Parathyroid adenoma (tissue), 2 donors: ENCODE measurements around the gene RHOH.
"Not testable (repeated sequence)": the region's sequence is repeated elsewhere in the genome, so short reads cannot be mapped to it uniquely, and the experiment has no call there.

ENCODE experiments used
- H2AFZ ChIP-seq: fragments of 300-600 bp; sonication (generic); one replicate; pipeline ENCODE4 v1.7.0; 2017; ENCODE audit warnings: antibody characterized with exemption, mild to moderate bottlenecking
- H3K27ac ChIP-seq: fragments of 300-600 bp; sonication (generic); one replicate; pipeline ENCODE4 v1.7.0; 2017
- H3K27me3 ChIP-seq: fragments of 300-600 bp; sonication (generic); one replicate; pipeline ENCODE4 v1.7.0; 2017; ENCODE audit warnings: low read length; ENCODE audit not compliant: control insufficient read depth, insufficient read depth
- H3K36me3 ChIP-seq: fragments of 300-600 bp; sonication (generic); one replicate; pipeline ENCODE4 v1.7.0; 2017; ENCODE audit warnings: low read length; ENCODE audit not compliant: control insufficient read depth, insufficient read depth
- H3K4me1 ChIP-seq: fragments of 300-600 bp; sonication (generic); one replicate; pipeline ENCODE4 v1.7.0; 2017; ENCODE audit warnings: control low read depth
- H3K4me2 ChIP-seq: fragments of 300-600 bp; sonication (generic); one replicate; pipeline ENCODE4 v1.7.0; 2017; ENCODE audit warnings: low read length
- H3K4me3 ChIP-seq: fragments of 300-600 bp; sonication (generic); one replicate; pipeline ENCODE4 v1.7.0; 2017; ENCODE audit warnings: low read depth, low read length
- H3K79me2 ChIP-seq: fragments of 300-600 bp; sonication (generic); one replicate; pipeline ENCODE4 v1.7.0; 2017; ENCODE audit warnings: control low read depth
- H3K9ac ChIP-seq: fragments of 300-600 bp; sonication (generic); one replicate; pipeline ENCODE4 v1.7.0; 2017; ENCODE audit warnings: mild to moderate bottlenecking
- H3K9me3 ChIP-seq: fragments of 300-600 bp; sonication (generic); one replicate; pipeline ENCODE4 v1.7.0; 2017; ENCODE audit warnings: low read length; ENCODE audit not compliant: control insufficient read depth
- CTCF ChIP-seq: fragments of 300-600 bp; sonication (generic); IDR thresholded peaks from one replicate; pipeline ENCODE4 v1.7.0; 2017; ENCODE audit warnings: antibody characterized with exemption, mild to moderate bottlenecking
- donor health status: primary hyperparathyroidism.

RHOH gene

GRCh38 chr4:40196724-40197281 is at the start of gene RHOH:
Gene RHOH, plus strand, starts transcription at chr4:40197031. Its CDS starts 46,356 bp downstream, at chr4:40243387.
- no peaks in the 10 kb centered on the region for H3K9me3 ChIP-seq
- H3K4me3 ChIP-seq, result no peak within 1 kb of the TSS
- H3K4me2 ChIP-seq, result no peak within 1 kb of the TSS
- TF ChIP-seq CTCF, result no peak
- H3K79me2 ChIP-seq, result no peaks in the 10 kb centered on the region
- no peak within 1 kb of the TSS for H3K9ac ChIP-seq
- no peaks in the 10 kb centered on the region for H3K27me3 ChIP-seq
- no peak within 1 kb of the TSS for H3K27ac ChIP-seq
- no peaks in the 10 kb centered on the region for H3K4me1 ChIP-seq
- H2AFZ ChIP-seq, result no peak within 1 kb of the TSS
- H3K36me3 ChIP-seq, result no peaks in the 10 kb centered on the region

GRCh38 chr4:40147490-40147889 is 49.3 kb upstream of the RHOH start:
- not testable (repeated sequence) for H3K4me3 ChIP-seq, H3K27me3 ChIP-seq

GRCh38 chr4:40149960-40150385 is 46.9 kb upstream of the RHOH start:
- H3K4me2 ChIP-seq, result no peak overlapping the region
- TF ChIP-seq CTCF, result peak; percentile 69
- H2AFZ ChIP-seq, result no peak overlapping the region
- H3K9ac ChIP-seq, result no peak overlapping the region
- no peak overlapping the region for H3K4me3 ChIP-seq
- no peaks in the 10 kb centered on the region for H3K4me1 ChIP-seq
- no peaks in the 10 kb centered on the region for H3K79me2 ChIP-seq
- no peaks in the 10 kb centered on the region for H3K9me3 ChIP-seq
- H3K27ac ChIP-seq, result no peak overlapping the region
- H3K27me3 ChIP-seq, result no peaks in the 10 kb centered on the region
- no peaks in the 10 kb centered on the region for H3K36me3 ChIP-seq

More at GRCh38 chr4:40147490-40147889, 49.3 kb upstream of the RHOH start:
- not testable (repeated sequence) for H3K9ac ChIP-seq, H2AFZ ChIP-seq, H3K79me2 ChIP-seq, H3K36me3 ChIP-seq, H3K9me3 ChIP-seq, H3K4me1 ChIP-seq, H3K27ac ChIP-seq, H3K4me2 ChIP-seq

GRCh38 chr4:40150932-40151331 is 45.9 kb upstream of the RHOH start:
- no peaks in the 10 kb centered on the region for H3K27me3 ChIP-seq
- no peaks in the 10 kb centered on the region for H3K79me2 ChIP-seq
- H3K9me3 ChIP-seq, result no peaks in the 10 kb centered on the region
- no peak for TF ChIP-seq CTCF
- no peak overlapping the region for H2AFZ ChIP-seq
- no peaks in the 10 kb centered on the region for H3K36me3 ChIP-seq
- no peaks in the 10 kb centered on the region for H3K4me1 ChIP-seq
- no peak overlapping the region for H3K4me3 ChIP-seq
- H3K9ac ChIP-seq, result no peak overlapping the region
- H3K4me2 ChIP-seq, result no peak overlapping the region
- no peak overlapping the region for H3K27ac ChIP-seq

GRCh38 chr4:40152637-40153036 is 44.2 kb upstream of the RHOH start:
- Histone ChIP-seq H3K4me1 (no peaks in the 10 kb centered on the region), H3K27ac (no peak overlapping the region), H3K4me3 (no peak overlapping the region), H3K4me2 (no peak overlapping the region), H2AFZ (no peak overlapping the region), H3K9ac (no peak overlapping the region), H3K9me3 (no peaks in the 10 kb centered on the region), H3K36me3 (no peaks in the 10 kb centered on the region), H3K79me2 (no peaks in the 10 kb centered on the region), H3K27me3 (no peaks in the 10 kb centered on the region)
- TF ChIP-seq CTCF, result no peak
